Activated T-helper 2 cell treated with anti-CD3 and anti-CD28 coated beads, Interferon-gamma antibody, Interleukin-2, Interleukin-4, amounts not matched to agents 10 μg/mL and 5 μg/mL and 100 μg/mL, durations not matched to agents 14 hours and 24 hours and 36 hours (primary cell): ENCODE data around the gene HRH1. TPM values are rescaled to one million over a fixed set of nuclear protein-coding genes. Genes with fewer than 3 reads are reported as not detected.

Experiments
- DNase-seq: peaks from one replicate; pipeline ENCODE4 v3.0.0; 2021; ENCODE audit warnings: low spot score
- H3K27ac Mint-ChIP-seq: one replicate; pipeline ENCODE4 v1.8.0; 2021; ENCODE audit warnings: mixed read lengths
- H3K27me3 Mint-ChIP-seq: one replicate; pipeline ENCODE4 v1.8.0; 2021; ENCODE audit warnings: low read depth, mixed read lengths
- H3K36me3 Mint-ChIP-seq: one replicate; pipeline ENCODE4 v1.8.0; 2021; ENCODE audit warnings: low read depth, mixed read lengths
- H3K4me1 Mint-ChIP-seq: one replicate; pipeline ENCODE4 v1.8.0; 2021; ENCODE audit warnings: low read depth, mixed read lengths
- H3K4me3 Mint-ChIP-seq: one replicate; pipeline ENCODE4 v1.8.0; 2021; ENCODE audit warnings: low read depth, mild to moderate bottlenecking, moderate library complexity, mixed read lengths
- H3K9me3 Mint-ChIP-seq: one replicate; pipeline ENCODE4 v1.8.0; 2021; ENCODE audit warnings: mixed read lengths
- intact Hi-C: fragments of 100-400 bp; cut with micrococcal nuclease; formaldehyde crosslinking; loops from one replicate; pipeline ENCODE4 v1.15.1; 2023
- total RNA-seq: library from RNA; stranded (reverse); gene quantifications from 2 replicates; pipeline ENCODE4 v1.2.3, GENCODE V29; 2022

Gene HRH1
- total RNA-seq, 1 donor from 2014 or later = 1.3 TPM

DNA sequence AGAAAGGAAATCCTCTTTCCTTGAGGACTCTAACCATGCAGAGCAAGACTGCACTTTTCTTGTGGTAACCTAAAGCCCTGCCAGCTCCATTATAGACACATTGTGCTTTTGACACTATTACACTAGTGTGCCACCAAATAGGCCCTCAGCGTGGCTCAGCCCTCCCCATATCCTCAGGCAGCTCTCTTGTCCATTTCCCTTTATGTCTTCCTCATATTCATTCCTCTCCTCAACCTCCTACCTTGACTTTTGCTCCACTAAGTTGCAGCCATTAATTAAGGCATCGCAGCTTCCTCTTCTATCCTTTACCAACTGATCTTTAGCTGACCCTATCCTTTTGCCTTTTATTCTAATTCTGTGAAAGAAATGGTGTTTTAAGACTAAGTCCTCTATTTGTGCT is 121.6 kb downstream of the HRH1 start:
- no peaks in the 10 kb centered on the region for H3K27me3 Mint-ChIP-seq
- H3K4me1 Mint-ChIP-seq = peaks cover 44% of the 10 kb centered on the region
- peaks cover 54% of the 10 kb centered on the region for H3K36me3 Mint-ChIP-seq
- no peak overlapping the region for H3K4me3 Mint-ChIP-seq
- DNase-seq = no peak
- intact Hi-C loops = no loop called here
- peaks cover 10% of the 10 kb centered on the region for H3K9me3 Mint-ChIP-seq
- no peak overlapping the region for H3K27ac Mint-ChIP-seq

DNA sequence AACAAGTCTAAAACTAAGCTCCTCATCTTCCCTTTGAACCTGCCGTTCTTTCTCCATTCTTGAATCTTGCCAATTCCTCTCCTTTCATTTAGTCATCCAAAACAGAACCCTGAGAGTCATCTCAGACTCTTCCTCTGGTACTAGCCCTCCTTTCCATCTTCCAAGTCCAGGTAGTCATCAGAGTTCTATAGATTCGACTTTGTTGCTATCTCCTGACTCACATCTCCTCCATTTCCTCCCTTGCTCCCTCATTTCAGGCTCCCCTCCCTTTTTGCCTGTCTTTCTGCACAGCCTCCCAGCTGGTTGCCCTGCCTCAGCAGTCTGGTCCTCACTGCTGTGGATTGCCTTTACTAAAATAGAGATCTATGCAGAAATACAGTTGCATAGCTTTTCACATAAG is 122.6 kb downstream of the HRH1 start:
- peaks cover 64% of the 10 kb centered on the region for H3K36me3 Mint-ChIP-seq
- no peak overlapping the region for H3K4me3 Mint-ChIP-seq
- peaks cover 41% of the 10 kb centered on the region for H3K4me1 Mint-ChIP-seq
- peaks cover 10% of the 10 kb centered on the region for H3K9me3 Mint-ChIP-seq
- intact Hi-C loops = no loop called here
- no peak overlapping the region for H3K27ac Mint-ChIP-seq
- no peaks in the 10 kb centered on the region for H3K27me3 Mint-ChIP-seq
- DNase-seq = no peak

DNA sequence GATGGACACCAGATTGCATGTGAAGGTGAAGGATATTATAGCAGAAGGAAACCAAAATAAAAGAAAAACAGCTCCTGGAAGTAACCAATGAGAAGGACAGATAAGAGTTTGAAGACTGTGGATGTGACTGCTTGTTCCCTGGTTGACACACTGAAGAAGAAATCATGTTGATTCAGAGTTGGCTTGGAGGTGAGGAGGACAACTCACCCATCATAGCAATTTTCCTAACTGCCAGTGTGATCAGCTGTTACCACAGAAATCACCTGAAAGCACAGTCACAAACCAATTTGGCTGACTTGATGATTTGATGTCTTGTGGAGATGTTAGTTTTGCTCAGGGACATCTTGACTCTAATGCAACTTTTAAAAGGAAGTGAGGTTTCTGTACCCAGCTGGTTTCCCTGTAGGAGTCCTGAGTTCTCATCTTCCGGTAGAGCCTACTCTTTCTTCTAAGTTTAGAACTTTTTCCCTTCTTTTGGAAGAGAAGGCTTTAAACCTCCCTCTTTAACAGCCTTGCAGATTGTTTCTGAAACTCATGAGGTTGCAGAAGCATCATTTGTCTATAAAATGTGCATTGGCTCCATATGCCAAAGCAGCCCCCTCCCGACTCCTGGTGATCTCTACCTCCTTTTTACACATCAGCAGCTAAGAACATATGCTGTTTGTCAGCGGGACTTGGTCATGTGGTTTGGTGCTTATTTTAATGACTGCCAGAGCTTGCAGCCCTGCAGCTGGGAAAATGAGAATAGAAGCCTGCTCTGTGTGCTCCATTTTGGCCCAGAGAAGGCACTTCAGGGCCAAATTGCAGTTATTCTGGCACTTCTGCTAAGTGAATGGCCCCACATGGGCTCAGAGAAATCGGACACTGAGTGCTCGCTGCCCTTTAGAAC is 128.2 kb downstream of the HRH1 start:
- no peak for DNase-seq
- Mint-ChIP-seq H3K36me3 (peaks cover 68% of the 10 kb centered on the region), H3K4me3 (no peak overlapping the region), H3K27ac (no peak overlapping the region), H3K4me1 (peaks cover 20% of the 10 kb centered on the region), H3K27me3 (no peaks in the 10 kb centered on the region), H3K9me3 (no peaks in the 10 kb centered on the region)
- intact Hi-C loops = no loop called here

- H3K36me3 Mint-ChIP-seq = peaks cover 63% of the 10 kb centered on the region
- no peak overlapping the region for H3K4me3 Mint-ChIP-seq
- peaks cover 25% of the 10 kb centered on the region for H3K4me1 Mint-ChIP-seq
- no peaks in the 10 kb centered on the region for H3K27me3 Mint-ChIP-seq
- intact Hi-C loops = no loop called here
- no peak overlapping the region for H3K27ac Mint-ChIP-seq
- DNase-seq = no peak
- H3K9me3 Mint-ChIP-seq = no peaks in the 10 kb centered on the region
Measured at GRCh38 chr3:11283139-11283475, 128.8 kb downstream of the HRH1 start.

GRCh38 chr3:11284011-11284410 is 129.7 kb downstream of the HRH1 start:
- Mint-ChIP-seq H3K27me3 (no peaks in the 10 kb centered on the region), H3K9me3 (no peaks in the 10 kb centered on the region), H3K4me3 (no peak overlapping the region), H3K36me3 (peaks cover 60% of the 10 kb centered on the region), H3K27ac (no peak overlapping the region), H3K4me1 (peaks cover 25% of the 10 kb centered on the region)
- intact Hi-C loops = no loop called here
- no peak for DNase-seq

- intact Hi-C loops = no loop called here
- Mint-ChIP-seq H3K27ac (no peak overlapping the region), H3K9me3 (no peaks in the 10 kb centered on the region), H3K36me3 (peaks cover 66% of the 10 kb centered on the region), H3K27me3 (no peaks in the 10 kb centered on the region), H3K4me3 (no peak overlapping the region), H3K4me1 (peaks cover 39% of the 10 kb centered on the region)
- DNase-seq = no peak
Measured at GRCh38 chr3:11285471-11285870, 131.2 kb downstream of the HRH1 start.

DNA sequence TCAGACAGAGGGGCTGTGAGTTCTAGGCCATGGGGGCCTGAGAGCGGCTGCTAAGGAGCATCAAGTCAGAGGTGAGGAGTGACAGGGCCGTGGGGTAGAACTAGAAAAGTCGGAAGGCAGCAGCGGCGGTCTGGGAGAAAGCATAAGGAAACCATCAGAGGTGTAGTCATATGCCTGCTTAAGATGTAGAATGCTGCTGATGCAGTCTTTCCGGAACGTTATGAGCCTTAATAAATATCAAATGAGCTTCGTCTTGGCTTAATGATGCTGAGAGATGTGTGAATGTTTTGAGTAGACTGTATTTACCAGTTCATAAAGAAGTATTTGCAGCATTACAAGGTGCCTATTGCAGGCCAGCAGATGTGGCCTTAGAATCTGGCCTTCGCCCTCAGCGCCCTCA is 133.1 kb downstream of the HRH1 start:
- Mint-ChIP-seq H3K4me1 (peaks cover 50% of the 10 kb centered on the region), H3K4me3 (no peak overlapping the region), H3K36me3 (peaks cover 65% of the 10 kb centered on the region), H3K9me3 (no peaks in the 10 kb centered on the region), H3K27me3 (no peaks in the 10 kb centered on the region), H3K27ac (no peak overlapping the region)
- DNase-seq = no peak
- intact Hi-C loops = no loop called here

DNA sequence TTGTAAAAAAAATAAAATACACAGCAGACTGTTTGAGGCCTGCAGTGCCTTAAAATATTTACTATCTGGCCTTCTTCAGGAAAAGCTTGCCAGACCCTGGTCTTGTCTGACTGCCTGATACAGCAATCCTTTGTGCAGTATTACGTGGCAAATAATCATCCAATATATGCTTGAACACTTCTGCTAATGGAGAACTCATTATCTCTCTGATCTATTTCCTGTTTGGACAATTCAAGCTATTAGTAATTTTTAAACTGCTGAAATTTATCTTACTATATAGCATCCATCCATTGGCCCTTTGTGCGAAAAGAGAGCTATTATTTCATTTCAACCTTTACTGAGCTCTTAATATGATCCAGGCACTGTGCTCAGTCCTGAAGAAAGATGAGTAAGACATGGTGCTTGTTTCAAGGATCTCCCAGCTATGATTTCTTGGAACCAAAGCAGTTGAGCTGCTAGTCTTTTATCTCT is 133.8 kb downstream of the HRH1 start:
- H3K9me3 Mint-ChIP-seq = no peaks in the 10 kb centered on the region
- intact Hi-C loops = no loop called here

GRCh38 chr3:11288786-11289637 is 134.7 kb downstream of the HRH1 start:
- intact Hi-C loops = no loop called here
- H3K27me3 Mint-ChIP-seq = no peaks in the 10 kb centered on the region
- H3K4me1 Mint-ChIP-seq = peaks cover 52% of the 10 kb centered on the region
- no peak for DNase-seq
- peaks cover 56% of the 10 kb centered on the region for H3K36me3 Mint-ChIP-seq
- no peaks in the 10 kb centered on the region for H3K9me3 Mint-ChIP-seq
- H3K27ac Mint-ChIP-seq = peak overlapping the region; percentile 88
- H3K4me3 Mint-ChIP-seq = no peak overlapping the region

More for the DNA sequence above, 133.8 kb downstream of the HRH1 start:
- H3K27ac Mint-ChIP-seq = no peak overlapping the region
- H3K4me1 Mint-ChIP-seq = peaks cover 52% of the 10 kb centered on the region
- no peak for DNase-seq
- H3K4me3 Mint-ChIP-seq = no peak overlapping the region
- H3K36me3 Mint-ChIP-seq = peaks cover 62% of the 10 kb centered on the region
- no peaks in the 10 kb centered on the region for H3K27me3 Mint-ChIP-seq

GRCh38 chr3:11289864-11290263 is 135.6 kb downstream of the HRH1 start:
- H3K9me3 Mint-ChIP-seq = no peaks in the 10 kb centered on the region
- no peak for DNase-seq
- H3K36me3 Mint-ChIP-seq = peaks cover 54% of the 10 kb centered on the region
- intact Hi-C loops = loop anchor here (2.0 to 5.0 kb wide), 2 partner anchors 17 to 352 kb away; partner anchors contain the start of gene VGLL4
- H3K4me3 Mint-ChIP-seq = no peak overlapping the region
- H3K4me1 Mint-ChIP-seq = peaks cover 52% of the 10 kb centered on the region
- no peaks in the 10 kb centered on the region for H3K27me3 Mint-ChIP-seq
- peak overlapping the region; percentile 88 for H3K27ac Mint-ChIP-seq

- H3K27me3 Mint-ChIP-seq = no peaks in the 10 kb centered on the region
- H3K9me3 Mint-ChIP-seq = no peaks in the 10 kb centered on the region
- intact Hi-C loops = loop anchor here (1.0 to 5.0 kb wide), 4 partner anchors 16 to 351 kb away; partner anchors contain the start of genes ATG7 and VGLL4
- peaks cover 50% of the 10 kb centered on the region for H3K36me3 Mint-ChIP-seq
- peak overlapping the region; percentile 37 for H3K4me3 Mint-ChIP-seq
- peak; percentile 20 for DNase-seq
- H3K27ac Mint-ChIP-seq = peak overlapping the region; percentile 89
- peaks cover 52% of the 10 kb centered on the region for H3K4me1 Mint-ChIP-seq
Measured at GRCh38 chr3:11290743-11291680, 136.7 kb downstream of the HRH1 start.

GRCh38 chr3:11291808-11292207 is 137.5 kb downstream of the HRH1 start:
- no peaks in the 10 kb centered on the region for H3K27me3 Mint-ChIP-seq

More at GRCh38 chr3:11291808-11292207, 137.5 kb downstream of the HRH1 start:
- Mint-ChIP-seq H3K27ac (peak overlapping the region; percentile 89), H3K9me3 (no peaks in the 10 kb centered on the region), H3K4me1 (peaks cover 54% of the 10 kb centered on the region), H3K4me3 (peak overlapping the region; percentile 26), H3K36me3 (peaks cover 53% of the 10 kb centered on the region)
- intact Hi-C loops = loop anchor here (1.0 to 5.0 kb wide), 4 partner anchors 15 to 350 kb away; partner anchors contain the start of genes ATG7 and VGLL4
- no peak for DNase-seq
